H1 (cell line): ENCODE measurements around the gene PTPRG. TPM values are rescaled to one million over a fixed set of nuclear protein-coding genes. Genes with fewer than 3 reads are reported as not detected.

Source experiments
- CTCF ChIA-PET: fragments of 300-600 bp; sonication (Branson Sonifier 250); formaldehyde crosslinking; loops from one replicate; lab custom pipeline; 2021; ENCODE audit not compliant: partially characterized antibody; lab: Charles Lee
- POLR2A ChIA-PET: fragments of 300-600 bp; sonication (Branson Sonifier 250); formaldehyde crosslinking; loops from one replicate; lab custom pipeline; 2021; ENCODE audit warnings: inconsistent platforms; ENCODE audit not compliant: partially characterized antibody; lab: Charles Lee
- DNase-seq, 2 experiments: peaks; one replicate each; pipeline versions ENCODE4 v3.0.0 to v3.0.0-alpha.2; 2010 to 2022; ENCODE audit warnings: low spot score in 2 of 2, low read depth in 1 of 2, mixed read lengths in 1 of 2
- FAIRE-seq: peaks from 2 replicates; lab custom pipeline; 2011; peaks lifted over from hg19 to GRCh38; lab: Jason Lieb, UNC
- H2AFZ ChIP-seq: 2 replicates; pipeline ENCODE4 v1.8.1; 2012; ENCODE audit warnings: low read length, inconsistent platforms
- H2AK5ac ChIP-seq: 2 replicates; pipeline ENCODE4 v1.6.1; 2013; ENCODE audit warnings: low read depth, low read length
- H2BK120ac ChIP-seq: replicated peaks from 2 replicates; pipeline ENCODE3; 2013; ENCODE audit warnings: low read depth, low read length, inconsistent platforms
- H2BK12ac ChIP-seq: 2 replicates; pipeline ENCODE4 v1.6.1; 2013; ENCODE audit warnings: low read depth, low read length
- H2BK15ac ChIP-seq: 2 replicates; pipeline ENCODE4 v1.6.1; 2013; ENCODE audit warnings: low read length
- H2BK20ac ChIP-seq: 2 replicates; pipeline ENCODE4 v1.6.1; 2013; ENCODE audit warnings: low read length
- H2BK5ac ChIP-seq: 2 replicates; pipeline ENCODE4 v1.6.1; 2013; ENCODE audit warnings: low read depth, low read length
- H3K14ac ChIP-seq: 2 replicates; pipeline ENCODE4 v1.6.1; 2013; ENCODE audit warnings: inconsistent platforms; ENCODE audit not compliant: insufficient read length
- H3K18ac ChIP-seq: 2 replicates; pipeline ENCODE4 v1.6.1; 2013; ENCODE audit warnings: low read length; ENCODE audit errors: extremely low read depth
- H3K23ac ChIP-seq: 2 replicates; pipeline ENCODE4 v1.6.1; 2013; ENCODE audit warnings: inconsistent platforms; ENCODE audit not compliant: insufficient read length
- H3K23me2 ChIP-seq: 2 replicates; pipeline ENCODE4 v1.6.1; 2013; ENCODE audit warnings: low read depth, low read length
- H3K27ac ChIP-seq: 2 replicates; pipeline ENCODE4 v1.6.1; 2011; ENCODE audit warnings: low read depth, low read length, inconsistent platforms
- H3K27me3 ChIP-seq, 4 experiments: replicated peaks in 1 of 4; 1 replicate in 1 of 4; 2 replicates in 3 of 4; pipeline versions ENCODE4 v1.6.1 to v1.8.1; 2011 to 2013; ENCODE audit warnings: low read length in 3 of 4, mild to moderate bottlenecking in 3 of 4, inconsistent platforms in 2 of 4, mixed read lengths in 2 of 4, moderate library complexity in 1 of 4; ENCODE audit not compliant: control insufficient read depth in 3 of 4, insufficient read depth in 3 of 4; ENCODE audit errors: extremely low read depth in 1 of 4
- H3K36me3 ChIP-seq, 4 experiments: 2 replicates each; pipeline versions ENCODE4 v1.6.1 to v1.8.1; 2011 to 2013; ENCODE audit warnings: mild to moderate bottlenecking in 4 of 4, low read length in 3 of 4, moderate library complexity in 2 of 4, control low read depth in 1 of 4, inconsistent platforms in 1 of 4; ENCODE audit not compliant: insufficient read depth in 4 of 4, control insufficient read depth in 2 of 4
- H3K4ac ChIP-seq: replicated peaks from 2 replicates; pipeline ENCODE3; 2013; ENCODE audit warnings: low read length, low read depth, mixed read lengths, inconsistent platforms; ENCODE audit not compliant: insufficient read length
- H3K4me1 ChIP-seq, 4 experiments: replicated peaks in 1 of 4; 1 replicate in 1 of 4; 2 replicates in 3 of 4; pipeline versions ENCODE4 v1.6.1 to v1.8.1; 2011 to 2013; ENCODE audit warnings: low read length in 3 of 4, inconsistent platforms in 2 of 4, mixed read lengths in 1 of 4; ENCODE audit not compliant: insufficient read depth in 4 of 4, control insufficient read depth in 3 of 4
- H3K4me2 ChIP-seq, 2 experiments: 2 replicates each; pipeline versions ENCODE4 v1.6.1 to v1.8.1; 2011 to 2013; ENCODE audit warnings: low read depth in 2 of 2, low read length in 2 of 2, control low read depth in 1 of 2, inconsistent platforms in 1 of 2, mild to moderate bottlenecking in 1 of 2; ENCODE audit not compliant: insufficient read depth in 1 of 2
- H3K4me3 ChIP-seq, 4 experiments: fragments of 200-600, 300-600 bp in 1 of 4; sonication (generic), shearing (Covaris generic), sonication (Bioruptor Twin) in 1 of 4; 2 replicates each; pipeline versions ENCODE4 v1.5.1 to v1.8.1; 2011 to 2016; ENCODE audit warnings: low read length in 4 of 4, low read depth in 3 of 4, control low read depth in 2 of 4, inconsistent platforms in 2 of 4, mild to moderate bottlenecking in 2 of 4, mixed read lengths in 1 of 4, moderate library complexity in 1 of 4; ENCODE audit not compliant: insufficient read depth in 2 of 4; ENCODE audit errors: extremely low read depth in 1 of 4
- H3K56ac ChIP-seq: replicated peaks from 2 replicates; pipeline ENCODE3; 2013; ENCODE audit warnings: low read depth, mild to moderate bottlenecking, mixed read lengths, low read length, inconsistent platforms; ENCODE audit not compliant: insufficient read length
- H3K79me1 ChIP-seq: 2 replicates; pipeline ENCODE4 v1.6.1; 2013; ENCODE audit warnings: low read depth, low read length, control low read depth
- H3K79me2 ChIP-seq, 2 experiments: 2 replicates each; pipeline versions ENCODE4 v1.6.1 to v1.8.1; 2012 to 2013; ENCODE audit warnings: low read length in 2 of 2, mild to moderate bottlenecking in 2 of 2, inconsistent platforms in 1 of 2; ENCODE audit not compliant: insufficient read depth in 2 of 2, control insufficient read depth in 1 of 2
- H3K9ac ChIP-seq, 4 experiments: replicated peaks in 1 of 4; 1 replicate in 1 of 4; 2 replicates in 3 of 4; pipeline versions ENCODE4 v1.6.1 to v1.8.1; 2011 to 2013; ENCODE audit warnings: low read depth in 3 of 4, low read length in 3 of 4, control low read depth in 2 of 4, mild to moderate bottlenecking in 2 of 4, moderate library complexity in 2 of 4, inconsistent platforms in 1 of 4; ENCODE audit errors: extremely low read depth in 1 of 4
- H3K9me3 ChIP-seq, 2 experiments: 2 replicates each; pipeline versions ENCODE4 v1.6.1 to v1.8.1; 2012 to 2013; ENCODE audit warnings: mild to moderate bottlenecking in 2 of 2, moderate library complexity in 2 of 2, control low read depth in 1 of 2, inconsistent platforms in 1 of 2, low read depth in 1 of 2, low read length in 1 of 2, mixed read lengths in 1 of 2; ENCODE audit not compliant: insufficient read depth in 2 of 2
- H4K20me1 ChIP-seq, 2 experiments: replicated peaks in 1 of 2; 2 replicates each; pipeline versions ENCODE3 to v1.8.1; 2011 to 2013; ENCODE audit warnings: inconsistent platforms in 2 of 2, low read length in 2 of 2, mild to moderate bottlenecking in 1 of 2; ENCODE audit not compliant: insufficient read depth in 2 of 2, control insufficient read depth in 1 of 2
- H4K5ac ChIP-seq: 2 replicates; pipeline ENCODE4 v1.6.1; 2013; ENCODE audit warnings: low read length, low read depth, mixed read lengths, inconsistent platforms; ENCODE audit not compliant: insufficient read length
- H4K8ac ChIP-seq: 2 replicates; pipeline ENCODE4 v1.8.0; 2013; ENCODE audit warnings: mild to moderate bottlenecking, moderate library complexity, low read length, inconsistent platforms; ENCODE audit not compliant: insufficient read depth; ENCODE audit errors: extremely low read depth
- H4K91ac ChIP-seq: replicated peaks from 2 replicates; pipeline ENCODE3; 2013; ENCODE audit warnings: low read length, mixed read lengths, inconsistent platforms; ENCODE audit not compliant: insufficient read length
- ASH2L ChIP-seq: fragments of 200-600, 300-600 bp; sonication (generic); IDR thresholded peaks from one replicate; pipeline ENCODE4 v1.7.1; 2017; ENCODE audit warnings: low read length
- BCL11A ChIP-seq, 2 experiments: IDR thresholded peaks; one replicate each; pipeline ENCODE4 v1.6.1; 2011; ENCODE audit warnings: low read depth in 2 of 2, low read length in 2 of 2, mild to moderate bottlenecking in 2 of 2
- BRCA1 ChIP-seq: IDR thresholded peaks from 2 replicates; pipeline ENCODE4 v1.6.1; 2012; ENCODE audit warnings: low read depth, low read length, improper control_type of control experiment
- CHD1 ChIP-seq: IDR thresholded peaks from 2 replicates; pipeline ENCODE4 v1.6.1; 2012; ENCODE audit warnings: low read depth, low read length, improper control_type of control experiment
- CREB1 ChIP-seq: IDR thresholded peaks from 2 replicates; pipeline ENCODE4 v1.6.1; 2012; ENCODE audit warnings: inconsistent platforms
- GABPA ChIP-seq: IDR thresholded peaks from 2 replicates; pipeline ENCODE4 v1.6.1; 2011; ENCODE audit warnings: mild to moderate bottlenecking, low read length, moderate library complexity, borderline replicate concordance; ENCODE audit not compliant: insufficient read depth
- GTF2F1 ChIP-seq: IDR thresholded peaks from 2 replicates; pipeline ENCODE4 v1.6.1; 2012; ENCODE audit warnings: low read depth, low read length, improper control_type of control experiment, borderline replicate concordance
- KDM4A ChIP-seq: IDR thresholded peaks from one replicate; pipeline ENCODE4 v1.7.1; 2012; ENCODE audit warnings: low read depth, mild to moderate bottlenecking, moderate library complexity, low read length, inconsistent platforms; ENCODE audit not compliant: severe bottlenecking
- KDM5A ChIP-seq: fragments of 200-600 bp; IDR thresholded peaks from 2 replicates; pipeline ENCODE4 v1.7.1; 2012; ENCODE audit warnings: mild to moderate bottlenecking, low read length, inconsistent platforms, mixed read lengths
- MAFK ChIP-seq: IDR thresholded peaks from 2 replicates; pipeline ENCODE4 v1.6.1; 2012; ENCODE audit warnings: low read depth, mild to moderate bottlenecking, improper control_type of control experiment, low read length
- NRF1 ChIP-seq: IDR thresholded peaks from 2 replicates; pipeline ENCODE4 v1.6.1; 2011; ENCODE audit warnings: mild to moderate bottlenecking, low read depth, low read length, improper control_type of control experiment
- SAP30 ChIP-seq: fragments of 300-600 bp; sonication (generic); IDR thresholded peaks from 2 replicates; pipeline ENCODE4 v1.7.1; 2012; ENCODE audit warnings: low read length, moderate library complexity, mild to moderate bottlenecking, inconsistent platforms; ENCODE audit not compliant: insufficient read depth, insufficient replicate concordance
- TBP ChIP-seq: IDR thresholded peaks from 2 replicates; pipeline ENCODE4 v1.6.1; 2011; ENCODE audit warnings: low read depth, low read length, improper control_type of control experiment
- WGBS, 2 experiments: shearing (Covaris generic) in 1 of 2; methylation state at CpG; one replicate each; pipeline versions ENCODE4 v1.1.6 to v1.1.7; 2013 to 2015; ENCODE audit warnings: low lambda C conversion rate in 2 of 2, mixed read lengths in 2 of 2, inconsistent platforms in 1 of 2, low coverage in 1 of 2, missing lambda C conversion rate in 1 of 2; ENCODE audit not compliant: insufficient replicate concordance in 2 of 2, insufficient coverage in 1 of 2, insufficient read length in 1 of 2; ENCODE audit errors: extremely low coverage in 1 of 2, missing lambda C conversion rate in 1 of 2; 5-methylcytosine and 5-hydroxymethylcytosine counted together
- polyA plus RNA-seq, 7 experiments: library from polyadenylated mRNA; depleted of rRNA in 3 of 7; stranded (reverse) in 5 of 7; unstranded in 2 of 7; fragments of >200 nt in 5 of 7; fragments of 200-250 nt in 2 of 7; gene quantifications; 1 replicate in 5 of 7; 2 replicates in 1 of 7; 4 replicates in 1 of 7; pipeline versions ENCODE4 v1.2.1 to v1.2.3, GENCODE V29; 2011 to 2013; ENCODE audit warnings: missing spikeins in 2 of 7, mixed read lengths in 2 of 7
- total RNA-seq: library from RNA; stranded (reverse); fragmentation: NEBNext Ultra II Directional; extraction: Animal tissue kit (Norgen Biotek cat#: 25700); gene quantifications from 2 replicates; pipeline ENCODE4 v1.2.1, GENCODE V29; 2021

PTPRG gene
- total and polyA plus RNA-seq, 2 of the 8 experiments (the other 6 are each of a cell fraction or from before 2014, with no cell fraction given): 23.3 to 96.2 TPM

DNA sequence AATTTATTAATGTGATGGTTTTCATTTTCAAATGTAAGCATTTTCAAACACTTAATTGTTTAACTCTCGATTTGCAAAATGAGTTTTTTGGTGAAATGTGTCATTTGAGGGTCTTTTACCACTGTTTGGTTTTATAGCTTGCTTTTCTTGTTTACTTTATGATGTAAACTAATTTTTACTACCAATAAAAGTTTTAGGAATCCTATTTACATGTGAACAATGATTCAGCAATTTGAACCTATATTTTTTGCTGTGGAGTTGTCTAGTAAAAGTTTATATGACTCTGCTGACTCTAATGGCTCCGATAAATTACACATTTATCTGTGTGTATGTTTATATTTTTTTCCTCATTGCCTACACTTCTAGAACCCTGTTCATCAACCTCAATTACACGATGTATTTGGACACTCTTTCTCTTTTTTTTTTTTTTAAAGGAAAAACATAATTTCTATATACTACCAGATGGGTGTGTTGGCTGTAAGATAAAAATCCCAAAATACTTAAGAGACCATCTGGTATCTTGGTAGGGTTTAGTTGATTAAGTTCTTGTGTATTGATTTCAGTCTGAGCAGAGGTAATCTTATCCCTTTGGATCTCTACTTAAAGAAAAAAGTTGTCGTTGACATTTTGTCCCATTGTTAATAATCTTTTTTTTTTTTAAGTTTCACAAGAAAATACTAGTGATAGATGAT, 89.5 kb downstream of the PTPRG start:
- H2BK15ac ChIP-seq: no peak overlapping the region
- H4K20me1 ChIP-seq: peaks cover 8 to 24% of the 10 kb centered on the region in 2 experiments
- FAIRE-seq: no peak
- TF ChIP-seq GTF2F1 (no peak), ASH2L (no peak), BCL11A (IDR thresholded peaks at IDR 0.05; ENCODE audit: low read depth in 2 of 2, low read length in 2 of 2) (no peak), SAP30 (no peak), CREB1 (no peak), TBP (no peak), CHD1 (no peak), BRCA1 (no peak), KDM5A (no peak), KDM4A (no peak), MAFK (no peak), NRF1 (no peak), GABPA (no peak)

More for the DNA sequence above, 89.5 kb downstream of the PTPRG start:
- no peak overlapping the region for H2AFZ ChIP-seq
- H3K4ac ChIP-seq: no peak overlapping the region
- no peak overlapping the region for H4K91ac ChIP-seq
- H2BK5ac ChIP-seq: no peak overlapping the region
- no peak overlapping the region for H3K56ac ChIP-seq
- no peak overlapping the region for H3K4me3 ChIP-seq
- no peak overlapping the region for H3K23ac ChIP-seq
- DNase-seq: no peak
- H3K23me2 ChIP-seq: no peaks in the 10 kb centered on the region
- H3K9ac ChIP-seq: no peak overlapping the region
- ChIA-PET POLR2A (interaction anchor here (1.1 to 1.8 kb wide), 2 partner anchors 13 to 90 kb away, joined by 3 to 5 read pairs; partner anchors contain the start of gene PTPRG), CTCF (interaction anchor here (2.7 kb wide), 1 partner anchor 19 kb away, joined by 5 read pairs; no protein-coding TSS in a partner anchor)
- H3K4me2 ChIP-seq: no peak overlapping the region
- no peak overlapping the region for H2AK5ac ChIP-seq
- peaks cover 0 to 10% (median 4%) of the 10 kb centered on the region in 4 experiments; a peak in 3 of 7 replicates for H3K4me1 ChIP-seq
- H2BK20ac ChIP-seq: no peak overlapping the region
- H4K5ac ChIP-seq: no peak overlapping the region
- H3K79me1 ChIP-seq: peaks cover 6% of the 10 kb centered on the region
- no peak overlapping the region for H2BK12ac ChIP-seq
- no peaks in the 10 kb centered on the region; a peak in 1 of 4 replicates for H3K9me3 ChIP-seq
- H3K79me2 ChIP-seq: peaks cover 7 to 97% of the 10 kb centered on the region in 2 experiments
- no peaks in the 10 kb centered on the region for H3K27me3 ChIP-seq
- 64% methylated on average over 4 of the region's 4 CpGs; no CpG with 5 or more reads in 1 of the 2 experiments for WGBS, 2 experiments
- H2BK120ac ChIP-seq: no peak overlapping the region
- peaks cover 0 to 5% (median 0%) of the 10 kb centered on the region in 4 experiments; a peak in 3 of 8 replicates for H3K36me3 ChIP-seq
- H3K14ac ChIP-seq: no peak overlapping the region
- H4K8ac ChIP-seq: no peak overlapping the region
- no peak overlapping the region for H3K27ac ChIP-seq
- no peak overlapping the region for H3K18ac ChIP-seq
